NT2/D1 (cell line): ENCODE results near the gene PAGE2B.
"Not testable (repeated sequence)": the region's sequence is repeated elsewhere in the genome, so short reads cannot be mapped to it uniquely, and the experiment has no call there.

ENCODE experiments used
- DNase-seq: peaks from one replicate; pipeline ENCODE4 v3.0.0-alpha.2; 2011; ENCODE audit warnings: low read depth, low spot score
- H3K27me3 ChIP-seq: 2 replicates; pipeline ENCODE4 v1.6.0; 2011; ENCODE audit warnings: mild to moderate bottlenecking; ENCODE audit not compliant: insufficient read length, insufficient read depth
- H3K36me3 ChIP-seq: 2 replicates; pipeline ENCODE4 v1.6.1; 2011; ENCODE audit warnings: mild to moderate bottlenecking, low read length, mixed read lengths; ENCODE audit not compliant: insufficient read depth, insufficient read length
- H3K4me1 ChIP-seq: 2 replicates; pipeline ENCODE4 v1.5.1; 2011; ENCODE audit not compliant: insufficient read depth, insufficient read length
- H3K4me3 ChIP-seq: 2 replicates; pipeline ENCODE4 v1.5.1; 2011; ENCODE audit warnings: low read depth; ENCODE audit not compliant: insufficient read length
- H3K9ac ChIP-seq: 2 replicates; pipeline ENCODE4 v1.6.0; 2011; ENCODE audit warnings: low read depth; ENCODE audit not compliant: insufficient read length
- H3K9me3 ChIP-seq: 2 replicates; pipeline ENCODE4 v1.5.1; 2011; ENCODE audit warnings: mild to moderate bottlenecking, low read length; ENCODE audit not compliant: insufficient read depth
- SUZ12 ChIP-seq: IDR thresholded peaks from 2 replicates; pipeline ENCODE4 v1.6.1; 2011; ENCODE audit not compliant: insufficient read length, insufficient read depth; ENCODE audit errors: extremely low read depth
- YY1 ChIP-seq: IDR thresholded peaks from 2 replicates; pipeline ENCODE4 v1.6.1; 2011; ENCODE audit not compliant: insufficient read length, insufficient read depth
- ZNF274 ChIP-seq: IDR thresholded peaks from 2 replicates; pipeline ENCODE4 v1.6.1; 2011; ENCODE audit warnings: mild to moderate bottlenecking, low read depth, low read length

Gene PAGE2B

GRCh38 chrX:55111578-55112254, 36.9 kb downstream of the PAGE2B start:
- no peak for DNase-seq
- H3K27me3 ChIP-seq: no peaks in the 10 kb centered on the region
- no peaks in the 10 kb centered on the region for H3K36me3 ChIP-seq
- no peak overlapping the region for H3K9ac ChIP-seq
- H3K4me1 ChIP-seq: no peaks in the 10 kb centered on the region
- H3K4me3 ChIP-seq: no peak overlapping the region
- H3K9me3 ChIP-seq: no peaks in the 10 kb centered on the region
- no peak for TF ChIP-seq SUZ12
- TF ChIP-seq ZNF274: no peak
- no peak for TF ChIP-seq YY1

DNA sequence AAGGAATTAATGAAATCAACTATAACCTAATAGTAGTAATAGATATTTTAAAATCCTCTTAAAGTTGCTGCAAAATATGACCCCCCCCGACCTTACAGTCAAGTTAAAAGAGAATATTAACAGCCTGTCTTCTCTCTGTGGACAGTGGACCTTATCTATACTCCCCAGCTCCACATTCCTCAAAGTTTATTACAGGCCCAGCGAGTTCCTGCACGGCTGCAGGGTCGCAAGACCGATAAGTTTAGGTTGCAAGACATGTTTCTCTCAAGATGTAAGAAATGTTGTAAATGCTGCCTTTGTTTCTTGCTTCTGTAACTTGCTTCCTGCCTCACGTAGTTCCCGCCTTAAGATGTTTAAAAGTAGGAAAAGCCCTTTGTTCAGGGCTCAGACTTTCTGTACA, 41.8 kb downstream of the PAGE2B start:
- not testable (repeated sequence) for H3K9ac ChIP-seq, H3K9me3 ChIP-seq, H3K27me3 ChIP-seq, H3K4me3 ChIP-seq, H3K36me3 ChIP-seq, DNase-seq, H3K4me1 ChIP-seq

- no peak overlapping the region for H3K9ac ChIP-seq
- no peak for TF ChIP-seq ZNF274
- TF ChIP-seq SUZ12: no peak
- no peaks in the 10 kb centered on the region for H3K36me3 ChIP-seq
- no peaks in the 10 kb centered on the region for H3K27me3 ChIP-seq
- H3K9me3 ChIP-seq: no peaks in the 10 kb centered on the region
- H3K4me1 ChIP-seq: no peaks in the 10 kb centered on the region
- no peak for DNase-seq
- H3K4me3 ChIP-seq: no peak overlapping the region
These were observed 43.7 kb downstream of the PAGE2B start for GRCh38 chrX:55118574-55118973.

- H3K27me3 ChIP-seq: no peaks in the 10 kb centered on the region
- DNase-seq: no peak
- H3K36me3 ChIP-seq: no peaks in the 10 kb centered on the region
- no peak overlapping the region for H3K9ac ChIP-seq
- TF ChIP-seq ZNF274 (no peak), SUZ12 (no peak), YY1 (no peak)
- no peaks in the 10 kb centered on the region for H3K9me3 ChIP-seq
- H3K4me3 ChIP-seq: no peak overlapping the region
- no peaks in the 10 kb centered on the region for H3K4me1 ChIP-seq
These were observed 44.4 kb downstream of the PAGE2B start for GRCh38 chrX:55119271-55119670.

DNA sequence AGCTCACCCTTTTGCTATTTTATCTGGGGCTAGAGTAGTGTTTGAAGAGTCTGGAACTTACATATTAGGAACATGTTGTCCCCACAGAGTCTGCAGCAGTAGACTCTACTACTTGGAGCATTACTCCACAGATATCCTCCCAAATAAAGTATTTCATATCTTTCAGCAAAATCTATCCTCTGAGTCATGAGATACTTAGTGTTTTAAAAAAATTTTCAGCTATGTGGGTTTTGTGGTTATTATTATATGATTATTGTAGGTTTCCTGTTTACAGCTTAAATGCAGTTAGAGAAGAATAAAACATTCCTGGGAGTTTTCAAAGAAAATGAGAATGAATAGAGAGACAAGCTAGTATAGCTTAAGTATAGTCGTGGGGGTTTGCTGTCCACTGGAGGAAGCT, 44.9 kb downstream of the PAGE2B start:
- no peaks in the 10 kb centered on the region for H3K4me1 ChIP-seq
- no peaks in the 10 kb centered on the region for H3K9me3 ChIP-seq
- no peaks in the 10 kb centered on the region for H3K36me3 ChIP-seq
- no peak overlapping the region for H3K9ac ChIP-seq
- no peak overlapping the region for H3K4me3 ChIP-seq
- DNase-seq: no peak
- H3K27me3 ChIP-seq: no peaks in the 10 kb centered on the region
- TF ChIP-seq SUZ12 (no peak), ZNF274 (no peak), YY1 (no peak)

GRCh38 chrX:55120761-55121358, 46.0 kb downstream of the PAGE2B start:
- no peak for TF ChIP-seq ZNF274
- no peak for TF ChIP-seq SUZ12
- no peak for TF ChIP-seq YY1
- H3K9ac ChIP-seq: no peak overlapping the region

DNA sequence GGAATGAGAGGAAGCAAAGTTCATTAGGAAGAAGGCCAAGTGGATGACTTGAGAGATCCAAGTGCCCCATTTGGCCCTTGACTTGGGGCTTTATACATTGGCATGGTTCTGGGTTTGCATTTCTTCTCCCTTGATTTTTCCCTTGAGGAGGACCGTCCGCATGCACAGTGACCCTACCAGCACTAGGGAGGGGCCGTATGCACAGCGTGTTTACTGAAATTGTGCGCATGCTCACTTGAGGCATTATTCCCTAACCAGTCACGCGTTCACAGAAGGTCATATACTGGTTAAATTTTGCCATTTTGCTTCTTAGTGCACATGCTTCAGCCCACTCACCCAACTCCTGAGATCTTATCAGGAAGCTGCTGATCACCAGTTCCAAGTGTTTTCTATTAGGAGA, 49.1 kb downstream of the PAGE2B start:
- TF ChIP-seq SUZ12 (no peak), YY1 (no peak), ZNF274 (no peak)
- H3K4me1 ChIP-seq: no peaks in the 10 kb centered on the region
- no peak overlapping the region for H3K9ac ChIP-seq
- H3K36me3 ChIP-seq: no peaks in the 10 kb centered on the region
- no peak for DNase-seq
- no peaks in the 10 kb centered on the region for H3K9me3 ChIP-seq
- no peak overlapping the region for H3K4me3 ChIP-seq
- no peaks in the 10 kb centered on the region for H3K27me3 ChIP-seq

More at GRCh38 chrX:55120761-55121358, 46.0 kb downstream of the PAGE2B start:
- H3K36me3 ChIP-seq: no peaks in the 10 kb centered on the region
- H3K27me3 ChIP-seq: no peaks in the 10 kb centered on the region
- no peaks in the 10 kb centered on the region for H3K9me3 ChIP-seq
- no peak for DNase-seq
- no peak overlapping the region for H3K4me3 ChIP-seq
- H3K4me1 ChIP-seq: no peaks in the 10 kb centered on the region
